NCI-H2171 (cell line): ENCODE data around the gene ACAD11.
"Not testable (repeated sequence)": the region's sequence is repeated elsewhere in the genome, so short reads cannot be mapped to it uniquely, and the experiment has no call there.

ENCODE experiments used
- DNase-seq: peaks from one replicate; lab custom pipeline; 2025; lab: John Stamatoyannopoulos, UW

ACAD11 gene

DNA sequence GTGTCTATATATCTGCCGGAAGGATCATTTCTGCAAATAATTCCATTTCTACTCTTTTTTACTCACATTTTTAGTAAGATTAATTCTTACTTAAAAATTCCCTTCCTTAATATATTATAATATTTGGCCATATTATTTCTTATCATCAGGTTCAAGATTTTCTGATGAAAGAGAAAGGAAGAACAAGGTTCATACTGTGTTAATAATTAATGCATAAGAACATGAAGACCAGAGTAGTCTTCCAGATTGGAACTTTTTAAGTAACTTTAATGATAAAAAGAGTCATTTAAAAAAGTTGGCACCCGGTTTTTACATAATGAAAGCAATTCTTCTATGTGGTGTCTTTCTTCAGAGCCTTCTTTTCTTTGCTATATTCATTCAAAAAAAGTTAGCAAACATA lies 61.9 kb downstream of the ACAD11 start:
- DNase-seq = no peak

DNA sequence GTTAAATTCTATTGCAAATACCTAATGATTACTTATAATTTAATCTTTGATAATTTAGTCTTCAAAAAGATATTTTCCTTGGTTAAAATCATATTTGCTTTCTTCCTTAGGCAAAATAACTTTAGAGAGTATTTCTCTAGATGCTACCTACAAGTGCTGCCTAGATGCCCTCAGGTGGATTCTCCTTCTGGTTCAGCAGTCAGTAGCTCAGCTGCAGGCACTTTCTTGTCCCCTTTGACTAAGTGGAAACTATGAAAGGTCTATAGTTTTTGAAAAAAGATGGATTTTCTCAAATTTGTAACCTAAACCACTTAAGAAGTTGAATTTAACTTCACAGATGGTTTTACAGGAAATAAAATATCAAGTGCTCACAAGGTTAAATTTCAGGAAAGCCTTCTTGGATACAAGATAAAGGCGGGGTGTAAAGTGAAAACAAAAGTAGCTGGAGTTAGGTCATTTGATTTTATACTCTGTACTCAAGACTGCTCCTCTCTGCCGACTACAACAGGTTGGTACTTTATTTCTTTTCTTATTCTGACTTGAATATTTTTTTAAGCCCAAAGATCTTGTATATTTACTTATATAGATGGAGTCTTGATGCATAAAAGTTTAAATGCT lies 62.7 kb downstream of the ACAD11 start, which contains the start of gene ACKR4:
Gene ACKR4, plus strand, starts transcription at position 455 of the 618 bp plus-strand sequence. CDS start 3,128 bp downstream, outside the sequence.
- DNase-seq = no peak

DNA sequence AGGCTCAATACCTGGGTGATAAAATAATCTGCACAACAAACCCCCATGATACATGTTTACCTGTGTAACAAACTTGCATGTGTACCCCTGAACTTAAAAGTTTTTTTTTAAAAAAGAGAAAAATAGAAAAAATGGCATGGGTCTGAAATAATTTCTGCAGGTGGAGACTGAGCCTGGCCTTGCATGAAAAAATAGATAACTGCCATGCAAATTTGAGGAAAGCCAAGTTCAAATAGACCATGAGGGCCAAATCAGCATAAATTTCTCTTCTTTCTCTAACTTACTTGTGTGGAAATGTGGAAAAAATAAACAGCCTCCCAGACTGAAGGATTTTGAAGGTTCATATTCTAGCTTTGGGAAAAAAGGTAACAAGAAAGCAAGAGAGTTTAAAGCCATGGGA lies 63.3 kb downstream of the ACAD11 start:
- no peak for DNase-seq

DNA sequence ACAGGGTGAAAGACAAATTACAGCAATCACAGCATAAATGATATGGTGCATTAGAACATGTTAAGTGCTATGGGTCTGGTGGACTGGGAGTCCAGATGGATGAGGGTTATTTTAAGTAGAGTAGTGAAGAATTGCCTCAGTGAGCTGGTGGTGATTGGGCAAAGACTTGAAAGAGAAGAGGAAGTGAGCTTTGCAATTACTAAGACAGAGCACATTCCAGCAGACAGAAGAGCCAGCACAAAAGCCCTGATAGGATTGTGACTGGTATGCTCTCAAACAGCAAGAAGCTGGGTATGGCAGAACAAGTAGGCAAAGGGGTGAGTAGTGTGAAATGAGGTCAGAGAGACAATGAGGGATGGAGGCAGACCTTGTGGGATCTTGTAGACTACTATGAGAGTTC lies 64.6 kb downstream of the ACAD11 start:
- no peak for DNase-seq

DNA sequence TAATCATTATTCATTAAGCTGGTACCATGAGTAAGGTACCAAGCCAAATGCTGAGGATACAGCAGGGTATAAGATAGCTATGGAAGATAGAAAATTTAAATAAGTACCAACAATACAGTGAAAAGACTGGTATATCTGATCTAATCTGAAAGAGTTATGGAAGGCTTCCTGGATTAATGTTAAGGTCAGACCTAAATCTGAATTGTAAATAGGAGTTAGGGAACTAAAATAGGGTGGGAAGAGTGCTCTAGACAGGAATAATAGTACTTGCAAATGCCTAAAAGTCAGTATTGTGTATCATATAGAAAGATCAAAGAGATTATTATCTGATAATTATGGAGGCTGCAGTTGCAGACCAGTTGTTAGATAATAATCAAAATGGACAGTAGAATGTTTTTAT lies 65.1 kb downstream of the ACAD11 start:
- DNase-seq = no peak

DNA sequence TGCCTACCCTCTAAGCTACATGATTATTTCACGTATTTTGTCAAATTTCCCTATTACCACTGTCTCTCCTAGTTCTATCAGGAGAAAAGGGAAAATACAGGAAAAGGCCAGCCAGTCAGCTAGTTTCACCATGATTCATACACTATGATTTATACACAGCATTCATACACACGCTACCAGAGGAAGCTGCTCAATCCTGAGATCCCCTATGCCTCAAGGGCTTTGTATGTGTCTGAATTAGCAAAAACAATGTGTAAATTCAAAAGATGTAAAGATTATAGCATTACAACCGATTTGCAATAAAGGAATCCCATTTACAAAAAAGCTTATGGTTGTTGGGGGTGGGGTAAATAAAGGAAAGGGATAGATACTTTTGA lies 65.7 kb downstream of the ACAD11 start:
- no peak for DNase-seq

DNA sequence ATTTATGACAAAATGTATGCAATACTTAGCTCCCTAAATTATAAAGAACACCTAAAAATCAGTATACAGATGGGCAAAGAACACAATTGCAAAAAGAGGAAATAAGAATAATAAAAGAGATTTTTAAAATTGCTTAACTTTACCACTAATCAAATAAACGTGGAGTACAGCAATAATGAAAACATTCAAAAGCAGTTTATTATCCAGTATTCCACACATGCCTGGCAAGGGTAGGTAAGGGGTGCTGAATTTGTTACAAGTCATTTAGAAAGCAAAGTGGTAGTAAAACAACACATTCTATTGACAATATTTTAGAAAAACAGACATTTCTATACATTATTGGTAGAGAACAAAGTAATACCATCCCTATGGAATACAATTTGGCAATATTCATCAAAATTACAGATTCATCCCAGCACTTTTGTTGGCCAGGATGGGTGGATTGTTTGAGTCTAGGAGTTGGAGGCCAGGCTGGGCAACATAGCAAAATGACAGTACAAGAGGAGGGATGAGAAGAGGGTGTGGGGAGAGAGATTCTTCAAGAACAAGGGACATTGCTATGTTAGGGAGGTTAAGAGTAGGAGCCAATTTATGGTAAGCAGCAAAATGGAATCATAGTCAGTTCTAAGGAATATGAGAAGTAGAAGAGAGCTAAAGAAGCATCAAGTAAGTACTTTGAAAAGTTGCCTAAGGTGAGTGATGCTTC lies 66.2 kb downstream of the ACAD11 start:
- no peak for DNase-seq

DNA sequence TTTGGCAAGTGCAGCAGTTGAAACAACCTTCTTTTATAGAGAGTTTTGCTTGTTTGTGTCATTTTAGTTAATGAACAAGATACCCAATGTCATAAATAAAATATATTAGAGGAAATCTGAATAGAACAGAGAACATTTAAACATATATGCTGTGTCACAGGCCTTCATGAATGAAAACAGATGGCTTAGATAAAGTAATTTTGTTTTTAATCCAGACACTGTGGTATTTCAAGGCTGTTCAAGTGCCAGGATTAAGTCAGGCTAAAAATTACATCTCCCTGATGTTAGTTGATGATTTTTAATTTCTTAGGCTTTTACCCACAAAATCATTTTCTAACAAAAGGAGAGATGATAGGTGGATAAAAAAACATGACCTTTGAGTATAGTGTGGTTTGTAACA lies 67.4 kb downstream of the ACAD11 start:
- no peak for DNase-seq

DNA sequence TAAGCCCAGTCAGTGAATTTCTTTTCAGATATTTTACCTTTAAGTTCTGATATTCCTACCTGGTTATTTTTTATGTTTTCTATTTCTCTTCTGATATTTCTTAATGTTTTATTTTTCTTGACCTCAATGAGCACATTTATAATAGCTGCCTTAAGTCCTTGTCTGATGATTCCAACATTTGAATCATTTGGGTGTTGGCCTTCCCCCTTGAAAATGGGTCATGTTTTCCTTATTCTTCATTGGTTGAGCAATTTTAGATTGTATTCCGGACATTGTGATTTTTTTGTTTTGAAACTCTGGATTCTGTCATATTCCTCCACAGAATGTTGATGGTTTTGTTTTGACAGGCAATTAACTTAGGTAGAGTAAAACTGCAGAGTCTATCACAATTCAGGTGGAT lies 72.2 kb downstream of the ACAD11 start:
- no peak for DNase-seq

DNA sequence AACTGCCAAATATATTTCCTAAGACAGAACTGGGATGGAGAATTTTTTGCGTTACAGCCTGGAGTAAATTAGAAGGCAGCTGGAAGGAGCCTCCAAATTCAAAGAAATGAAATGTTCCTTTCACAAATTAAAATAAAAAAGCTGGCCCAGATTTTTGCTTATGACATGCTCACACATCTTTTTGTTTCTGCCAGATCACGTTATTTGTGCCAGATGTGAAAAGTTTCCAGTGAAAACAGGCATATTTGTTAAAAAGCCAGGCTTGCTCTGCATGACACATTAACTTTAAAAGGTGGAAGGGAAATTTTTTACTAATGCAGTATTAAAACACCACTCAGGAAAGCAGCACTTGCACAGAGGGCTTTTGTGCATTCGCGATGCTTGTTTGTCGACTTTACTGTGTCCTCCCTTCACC lies 85.8 kb downstream of the ACAD11 start:
- no peak for DNase-seq

DNA sequence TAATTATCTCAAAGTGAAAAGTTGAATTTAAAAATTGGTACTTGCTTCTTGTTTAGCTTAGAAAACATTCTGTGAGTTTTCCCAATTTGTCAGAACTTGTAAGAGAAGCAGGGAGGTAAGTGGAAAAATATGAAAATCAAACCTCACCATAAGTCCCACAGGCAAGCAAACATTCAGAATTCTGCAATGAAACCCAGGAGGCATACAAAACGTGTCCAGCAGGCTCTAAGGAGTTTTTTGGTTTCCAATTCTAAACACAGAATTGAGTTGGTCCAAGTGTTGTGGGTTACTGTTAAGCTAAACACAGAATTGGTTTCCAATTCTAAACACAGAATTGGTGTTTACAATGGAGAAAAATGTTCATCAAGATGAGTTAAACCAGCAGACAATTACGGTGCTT lies 89.6 kb downstream of the ACAD11 start:
- DNase-seq = no peak

DNA sequence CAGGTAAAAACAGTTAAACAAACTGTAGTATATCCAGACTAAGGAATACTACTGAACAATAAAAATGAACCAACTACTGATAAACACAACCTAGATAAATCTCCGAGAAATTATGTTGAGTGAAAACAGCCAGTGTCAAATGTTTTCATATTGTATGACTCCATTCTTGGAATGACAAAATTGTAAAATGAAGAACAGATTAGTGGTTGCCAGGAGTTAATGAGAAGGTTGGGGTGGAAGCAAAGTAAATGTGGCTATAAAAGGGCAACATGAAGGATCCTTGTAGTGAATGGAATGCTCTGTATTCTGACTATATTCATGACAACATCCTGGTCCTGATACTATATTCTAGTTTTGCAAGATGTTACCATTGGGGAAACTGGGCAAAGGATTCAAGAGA lies 90.0 kb downstream of the ACAD11 start:
- no peak for DNase-seq

DNA sequence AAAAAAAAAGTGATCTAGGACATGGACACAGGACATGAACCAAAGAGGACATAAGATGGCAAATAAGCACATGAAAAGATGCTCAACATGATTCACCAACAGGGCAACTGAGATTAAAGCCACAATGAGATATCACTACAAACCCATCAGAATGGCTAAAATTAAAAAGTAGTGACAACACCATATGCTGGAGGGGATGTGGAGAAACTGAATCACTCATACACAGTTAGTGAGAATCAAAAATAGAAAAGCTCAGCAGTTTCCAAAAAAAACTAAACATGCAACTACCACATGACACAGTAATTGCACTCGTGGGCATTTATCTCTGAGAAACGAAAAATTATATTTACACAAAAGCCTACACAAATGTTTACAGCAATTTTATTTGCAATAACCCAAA lies 90.5 kb downstream of the ACAD11 start:
- no peak for DNase-seq

DNA sequence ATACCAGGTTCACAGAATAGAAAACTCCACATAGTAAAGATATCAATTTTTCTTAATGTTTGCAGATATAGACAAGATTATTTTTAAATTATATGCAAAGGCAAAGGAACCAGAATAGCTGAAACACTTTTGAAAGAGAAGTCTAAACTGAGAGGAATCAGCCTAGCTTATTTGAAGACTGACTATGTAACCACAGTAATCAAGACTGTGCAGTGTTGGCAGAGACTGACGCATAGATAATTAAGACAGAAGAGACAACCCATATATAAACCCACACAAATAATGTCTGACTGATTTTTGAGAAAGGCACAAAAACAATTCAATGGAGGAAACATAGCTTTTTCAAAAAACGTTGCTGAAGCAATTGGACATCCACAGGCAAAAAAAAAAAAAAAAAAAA lies 91.2 kb downstream of the ACAD11 start:
- DNase-seq = no peak

DNA sequence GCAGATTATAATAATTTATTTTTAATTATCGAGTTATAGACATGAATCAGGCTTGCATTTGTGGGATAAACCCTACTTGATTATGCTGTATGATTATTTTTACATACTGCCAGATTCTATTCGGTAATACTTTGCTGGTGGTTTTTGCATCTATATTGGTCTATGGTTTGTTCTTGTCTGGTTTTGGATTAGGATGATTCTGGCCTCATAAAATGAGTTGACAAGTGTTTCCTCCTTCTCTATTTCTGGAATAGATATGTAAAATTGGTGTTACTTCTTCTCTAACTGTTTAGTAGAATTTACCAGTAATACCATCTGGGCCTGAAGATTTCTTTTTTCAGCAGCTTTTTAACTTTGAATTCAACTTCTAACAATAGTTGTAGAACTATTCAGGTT lies 95.5 kb downstream of the ACAD11 start:
- DNase-seq = no peak

DNA sequence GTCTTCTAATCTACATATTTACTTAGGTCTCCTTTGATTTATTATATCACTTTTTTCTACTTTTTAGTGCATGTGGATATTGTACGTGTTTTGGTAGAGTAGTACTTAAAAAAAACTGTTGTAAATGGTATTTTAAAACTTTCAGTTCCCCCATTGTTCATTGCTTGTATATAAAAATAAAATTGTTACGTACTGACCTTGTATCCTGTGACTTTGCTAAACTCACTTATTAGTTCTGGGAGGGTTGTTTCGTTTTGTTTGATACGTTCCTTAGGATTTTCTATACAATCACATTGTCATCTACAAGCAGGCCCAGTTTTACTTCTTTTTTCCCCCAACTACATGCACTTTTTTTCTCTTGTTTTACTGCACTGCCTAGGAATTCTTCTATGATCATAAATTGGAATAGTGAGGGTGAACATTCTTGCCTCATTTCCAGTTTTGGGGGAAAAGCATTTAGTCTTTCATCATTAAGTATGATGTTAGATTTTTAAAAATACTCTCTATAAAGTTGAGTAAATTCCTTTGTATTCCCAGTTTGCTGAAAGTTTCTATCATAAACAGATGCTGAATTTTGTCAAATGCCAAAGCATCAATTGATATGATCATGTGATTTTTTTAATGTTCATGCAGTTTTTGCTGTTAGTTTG lies 96.1 kb downstream of the ACAD11 start:
- DNase-seq = no peak

DNA sequence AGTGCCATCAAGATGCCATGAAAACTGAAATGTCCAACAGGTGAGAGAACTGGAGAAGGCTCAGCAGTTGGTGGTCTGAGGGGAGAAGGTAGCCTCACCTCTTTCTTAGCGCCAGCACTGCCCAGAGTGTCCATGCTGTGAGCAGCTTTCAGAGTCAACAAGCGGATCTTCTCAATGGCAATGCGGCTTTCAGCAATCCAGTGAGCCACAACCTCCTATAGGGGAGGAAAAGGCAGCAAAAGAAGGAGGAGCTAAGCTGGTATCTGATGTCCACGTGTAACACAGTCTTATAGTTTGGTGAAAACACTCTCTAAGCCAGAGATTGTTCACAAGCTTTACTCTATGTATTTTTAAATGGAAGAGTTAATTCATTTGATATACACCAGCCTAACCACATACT lies 98.6 kb downstream of the ACAD11 start:
- DNase-seq = no peak

DNA sequence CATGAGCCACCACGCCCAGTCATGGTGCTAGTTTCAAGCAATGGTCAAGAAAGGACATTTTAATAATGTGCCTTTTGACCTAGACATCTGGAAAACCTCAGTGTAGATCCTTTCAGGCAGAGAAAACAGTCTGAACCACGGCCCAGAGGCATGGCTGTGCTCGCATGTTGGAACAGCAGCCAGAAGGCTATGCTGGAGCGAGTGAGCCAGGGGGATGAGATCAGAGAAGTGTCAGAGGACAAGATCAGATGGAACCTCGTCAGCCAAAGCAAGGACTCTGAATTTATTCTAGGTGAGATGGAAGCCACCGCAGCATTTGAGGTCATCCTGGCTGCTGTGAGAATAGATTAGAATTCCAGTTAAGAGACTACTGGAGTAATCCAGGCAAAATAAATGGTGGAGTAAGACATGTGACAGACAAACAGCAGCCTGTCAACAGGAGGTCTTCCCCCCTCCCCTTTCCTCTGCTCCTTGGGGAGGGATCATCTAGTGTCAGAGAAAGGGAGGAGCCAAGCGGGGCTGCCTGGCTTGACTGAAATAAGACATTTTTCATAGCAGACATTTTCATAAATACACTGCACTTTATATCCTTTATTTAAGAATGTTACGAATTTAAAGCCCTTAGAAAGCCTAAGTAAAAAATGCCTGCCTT lies 103.0 kb downstream of the ACAD11 start:
- no peak for DNase-seq

DNA sequence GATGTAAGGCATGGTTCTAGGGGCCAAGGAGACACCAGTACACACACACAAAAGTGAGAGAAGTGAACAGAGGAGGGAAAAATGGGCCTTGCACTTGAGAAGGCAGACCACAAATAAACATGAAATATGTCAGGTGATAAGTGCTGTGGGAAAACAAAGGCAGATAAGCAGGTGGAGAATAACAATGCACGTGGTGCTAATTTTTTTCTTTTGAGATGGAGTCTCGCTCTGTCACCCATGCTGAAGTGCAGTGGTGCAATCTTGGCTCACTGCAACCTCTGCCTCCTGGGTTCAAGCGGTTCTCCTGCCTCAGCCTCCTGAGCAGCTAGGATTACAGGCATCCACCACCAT lies 103.6 kb downstream of the ACAD11 start:
- not testable (repeated sequence) for DNase-seq

DNA sequence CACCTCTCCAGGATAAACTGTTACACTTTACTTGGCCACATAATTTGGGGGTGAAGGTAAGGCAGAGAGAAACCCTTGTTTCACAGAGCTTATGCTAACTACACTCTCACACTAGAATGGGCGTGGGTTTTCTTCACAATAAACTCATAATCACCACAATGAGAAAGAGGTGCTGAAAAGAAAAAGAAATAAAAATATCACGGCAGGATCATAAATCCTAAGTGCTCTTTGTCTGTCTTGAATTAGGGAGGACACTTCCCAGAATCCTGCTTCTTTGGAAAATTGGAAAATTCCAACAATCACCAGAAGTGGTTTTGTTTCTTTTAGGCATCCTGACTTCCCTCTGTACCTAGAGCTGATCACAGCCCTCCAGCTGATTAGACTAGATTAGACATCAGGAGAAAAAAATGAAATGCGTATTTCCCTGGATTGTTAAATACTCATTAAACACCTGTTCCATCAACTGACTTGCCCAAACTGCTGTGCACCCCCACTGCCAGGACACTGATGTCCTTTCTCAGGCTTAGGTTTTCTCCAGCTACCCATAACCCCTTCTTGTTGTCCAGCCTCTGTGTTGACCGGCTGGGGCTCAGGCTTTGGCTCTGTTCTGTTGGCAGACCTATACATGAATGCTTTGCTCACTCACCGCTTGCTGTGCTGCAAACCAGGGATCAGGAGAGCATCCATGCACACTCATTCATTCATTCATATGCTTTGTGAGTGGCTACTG lies 104.1 kb downstream of the ACAD11 start:
- DNase-seq = no peak

DNA sequence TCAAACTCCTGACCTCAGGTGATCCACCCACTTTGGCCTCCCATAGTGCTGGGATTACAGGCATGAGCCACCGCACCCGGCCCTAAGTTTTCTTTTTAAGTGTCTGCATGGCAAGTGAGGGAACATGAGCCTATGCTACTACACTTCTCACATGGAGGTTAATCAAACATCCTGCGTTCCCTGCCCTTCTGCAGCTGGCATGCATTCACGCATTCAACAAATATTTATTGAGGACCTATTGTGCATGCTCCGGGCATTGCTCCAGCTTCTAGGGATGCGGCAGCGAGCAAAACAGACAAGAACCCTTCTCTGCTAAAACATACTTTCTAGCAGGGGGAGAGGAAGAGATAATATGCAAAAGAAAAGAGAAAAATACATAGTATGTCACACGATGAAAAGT lies 105.2 kb downstream of the ACAD11 start:
- no peak for DNase-seq

DNA sequence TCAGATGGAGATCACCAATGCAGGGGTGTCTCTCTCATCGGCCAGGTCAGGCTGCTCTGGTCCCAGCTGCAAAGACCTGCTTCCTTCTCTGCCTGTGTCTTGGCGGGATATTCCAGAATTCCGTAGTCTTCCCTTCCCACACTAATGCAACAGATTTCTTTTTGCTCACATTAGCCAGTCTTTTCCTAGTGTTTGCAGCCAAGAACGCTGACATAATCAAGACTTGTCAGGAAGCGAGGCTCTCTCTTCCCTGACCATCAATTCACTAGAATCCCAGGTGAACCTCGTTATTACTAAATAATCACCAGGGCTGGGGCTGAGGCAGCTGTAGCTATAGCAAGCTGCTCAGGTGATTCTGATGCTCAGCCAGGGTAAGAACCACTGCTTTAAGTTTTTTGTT lies 105.8 kb downstream of the ACAD11 start:
- DNase-seq = no peak
